GM12878 (cell line): Measurements from ENCODE around the gene NAMPT. TPM values are rescaled to one million over a fixed set of nuclear protein-coding genes. Genes with fewer than 3 reads are reported as not detected.

Experiments
- GATAD2B ChIP-seq: fragments of 450-650 bp; conservative IDR thresholded peaks from 2 replicates; pipeline ENCODE4 v1.6.1; 2017; ENCODE audit warnings: low read depth, mild to moderate bottlenecking, moderate library complexity
- IKZF1 ChIP-seq: fragments of 450-650 bp; conservative IDR thresholded peaks from 2 replicates; pipeline ENCODE4 v1.6.1; 2017; ENCODE audit warnings: antibody characterized with exemption, mild to moderate bottlenecking
- MTA2 ChIP-seq: fragments of 450-650 bp; IDR thresholded peaks from 2 replicates; pipeline ENCODE4 v1.6.1; 2016; ENCODE audit warnings: low read depth, mild to moderate bottlenecking, moderate library complexity
- POLR2AphosphoS2 ChIP-seq: IDR thresholded peaks from 2 replicates; pipeline ENCODE4 v1.6.1; 2011; ENCODE audit warnings: low read depth, mild to moderate bottlenecking, low read length, improper control_type of control experiment, moderate library complexity
- ZNF592 ChIP-seq: fragments of 450-650 bp; IDR thresholded peaks from 2 replicates; pipeline ENCODE4 v1.6.1; 2017; ENCODE audit warnings: mild to moderate bottlenecking, moderate library complexity
- polyA plus RNA-seq, 11 experiments: library from polyadenylated mRNA; depleted of rRNA in 4 of 11; unstranded in 6 of 11; stranded (reverse) in 5 of 11; fragments of >200 nt; fragmentation: Nextera tagmentation in 4 of 11; fragmentation: Illumina TruSeq in 1 of 11; extraction: Ambion mirVana in 4 of 11; extraction: Trizol in 1 of 11; gene quantifications; 1 replicate in 1 of 11; 2 replicates in 10 of 11; pipeline versions ENCODE4 v1.2.1 to v1.2.3, GENCODE V29; 2011 to 2016; ENCODE audit warnings: inconsistent platforms in 2 of 11, missing spikeins in 2 of 11, low read depth in 1 of 11
- total RNA-seq, 4 experiments: library from RNA; depleted of rRNA in 3 of 4; stranded (reverse); fragments of >200 nt in 3 of 4; fragmentation: Illumina TruSeq in 1 of 4; extraction: Trizol in 1 of 4; gene quantifications; 2 replicates each; pipeline versions ENCODE4 v1.2.1 to v1.2.3, GENCODE V29; 2013 to 2021
- TF ChIP-seq, protein P1 (sequence below): IDR thresholded peaks from 2 replicates; pipeline ENCODE4 v1.6.1; 2012; ENCODE audit warnings: improper control_type of control experiment, low read depth, low read length; ENCODE audit not compliant: insufficient replicate concordance
- TF ChIP-seq, protein P2 (sequence below): IDR thresholded peaks from 2 replicates; pipeline ENCODE4 v1.6.1; 2012; ENCODE audit warnings: low read depth, low read length, improper control_type of control experiment
- TF ChIP-seq, protein P3 (sequence below): fragments of 450-650 bp; IDR thresholded peaks from 2 replicates; pipeline ENCODE4 v1.6.1; 2014; ENCODE audit warnings: mild to moderate bottlenecking

NAMPT gene
- total and polyA plus RNA-seq, 10 of the 15 experiments (the other 5 are each of a cell fraction or from before 2014, with no cell fraction given), result 28.3 to 173 (median 75.0) TPM

DNA sequence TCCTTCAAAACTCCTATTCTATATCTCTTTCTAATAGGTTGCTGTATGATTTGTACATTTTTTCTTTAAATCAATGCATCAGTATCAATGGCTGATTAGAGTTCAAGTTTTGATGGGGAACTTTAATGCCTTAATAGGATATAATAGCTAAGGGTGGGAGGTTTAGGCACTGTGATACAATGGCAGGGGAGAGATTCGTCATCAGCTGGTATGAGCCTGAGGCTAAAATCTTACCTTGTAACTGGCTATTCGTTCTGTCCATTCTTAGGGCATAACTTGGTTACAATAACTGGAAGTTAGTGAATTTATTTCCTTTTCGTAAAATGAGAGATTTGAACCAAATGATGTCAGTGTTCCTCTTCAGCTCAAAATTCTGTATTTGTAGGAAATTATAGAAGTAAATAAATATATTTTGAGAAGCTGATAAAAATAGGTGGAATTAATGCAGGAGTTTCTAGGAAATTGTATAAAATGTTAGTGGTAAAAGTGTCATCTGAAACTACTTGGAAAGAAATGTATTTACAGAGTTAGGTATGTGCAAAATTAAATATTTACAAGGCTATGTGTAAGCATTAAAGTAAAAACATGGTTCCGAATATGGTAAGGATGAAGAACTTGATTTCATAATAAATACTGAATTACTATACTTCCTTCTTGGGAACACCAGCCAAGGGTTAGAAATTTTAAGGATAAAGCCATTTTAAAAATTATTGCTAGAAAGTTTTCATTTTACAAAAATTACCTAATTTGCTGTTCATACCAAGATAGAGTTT is 27.5 kb upstream of the NAMPT start (continued):
- TF ChIP-seq, protein P1, sequence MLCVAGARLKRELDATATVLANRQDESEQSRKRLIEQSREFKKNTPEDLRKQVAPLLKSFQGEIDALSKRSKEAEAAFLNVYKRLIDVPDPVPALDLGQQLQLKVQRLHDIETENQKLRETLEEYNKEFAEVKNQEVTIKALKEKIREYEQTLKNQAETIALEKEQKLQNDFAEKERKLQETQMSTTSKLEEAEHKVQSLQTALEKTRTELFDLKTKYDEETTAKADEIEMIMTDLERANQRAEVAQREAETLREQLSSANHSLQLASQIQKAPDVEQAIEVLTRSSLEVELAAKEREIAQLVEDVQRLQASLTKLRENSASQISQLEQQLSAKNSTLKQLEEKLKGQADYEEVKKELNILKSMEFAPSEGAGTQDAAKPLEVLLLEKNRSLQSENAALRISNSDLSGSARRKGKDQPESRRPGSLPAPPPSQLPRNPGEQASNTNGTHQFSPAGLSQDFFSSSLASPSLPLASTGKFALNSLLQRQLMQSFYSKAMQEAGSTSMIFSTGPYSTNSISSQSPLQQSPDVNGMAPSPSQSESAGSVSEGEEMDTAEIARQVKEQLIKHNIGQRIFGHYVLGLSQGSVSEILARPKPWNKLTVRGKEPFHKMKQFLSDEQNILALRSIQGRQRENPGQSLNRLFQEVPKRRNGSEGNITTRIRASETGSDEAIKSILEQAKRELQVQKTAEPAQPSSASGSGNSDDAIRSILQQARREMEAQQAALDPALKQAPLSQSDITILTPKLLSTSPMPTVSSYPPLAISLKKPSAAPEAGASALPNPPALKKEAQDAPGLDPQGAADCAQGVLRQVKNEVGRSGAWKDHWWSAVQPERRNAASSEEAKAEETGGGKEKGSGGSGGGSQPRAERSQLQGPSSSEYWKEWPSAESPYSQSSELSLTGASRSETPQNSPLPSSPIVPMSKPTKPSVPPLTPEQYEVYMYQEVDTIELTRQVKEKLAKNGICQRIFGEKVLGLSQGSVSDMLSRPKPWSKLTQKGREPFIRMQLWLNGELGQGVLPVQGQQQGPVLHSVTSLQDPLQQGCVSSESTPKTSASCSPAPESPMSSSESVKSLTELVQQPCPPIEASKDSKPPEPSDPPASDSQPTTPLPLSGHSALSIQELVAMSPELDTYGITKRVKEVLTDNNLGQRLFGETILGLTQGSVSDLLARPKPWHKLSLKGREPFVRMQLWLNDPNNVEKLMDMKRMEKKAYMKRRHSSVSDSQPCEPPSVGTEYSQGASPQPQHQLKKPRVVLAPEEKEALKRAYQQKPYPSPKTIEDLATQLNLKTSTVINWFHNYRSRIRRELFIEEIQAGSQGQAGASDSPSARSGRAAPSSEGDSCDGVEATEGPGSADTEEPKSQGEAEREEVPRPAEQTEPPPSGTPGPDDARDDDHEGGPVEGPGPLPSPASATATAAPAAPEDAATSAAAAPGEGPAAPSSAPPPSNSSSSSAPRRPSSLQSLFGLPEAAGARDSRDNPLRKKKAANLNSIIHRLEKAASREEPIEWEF, result no peak
- TF ChIP-seq ZNF592 (no peak), IKZF1 (no peak), GATAD2B (no peak), MTA2 (no peak), POLR2AphosphoS2 (no peak)
- TF ChIP-seq, protein P2, sequence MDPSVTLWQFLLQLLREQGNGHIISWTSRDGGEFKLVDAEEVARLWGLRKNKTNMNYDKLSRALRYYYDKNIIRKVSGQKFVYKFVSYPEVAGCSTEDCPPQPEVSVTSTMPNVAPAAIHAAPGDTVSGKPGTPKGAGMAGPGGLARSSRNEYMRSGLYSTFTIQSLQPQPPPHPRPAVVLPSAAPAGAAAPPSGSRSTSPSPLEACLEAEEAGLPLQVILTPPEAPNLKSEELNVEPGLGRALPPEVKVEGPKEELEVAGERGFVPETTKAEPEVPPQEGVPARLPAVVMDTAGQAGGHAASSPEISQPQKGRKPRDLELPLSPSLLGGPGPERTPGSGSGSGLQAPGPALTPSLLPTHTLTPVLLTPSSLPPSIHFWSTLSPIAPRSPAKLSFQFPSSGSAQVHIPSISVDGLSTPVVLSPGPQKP, result no peak
- TF ChIP-seq, protein P3, sequence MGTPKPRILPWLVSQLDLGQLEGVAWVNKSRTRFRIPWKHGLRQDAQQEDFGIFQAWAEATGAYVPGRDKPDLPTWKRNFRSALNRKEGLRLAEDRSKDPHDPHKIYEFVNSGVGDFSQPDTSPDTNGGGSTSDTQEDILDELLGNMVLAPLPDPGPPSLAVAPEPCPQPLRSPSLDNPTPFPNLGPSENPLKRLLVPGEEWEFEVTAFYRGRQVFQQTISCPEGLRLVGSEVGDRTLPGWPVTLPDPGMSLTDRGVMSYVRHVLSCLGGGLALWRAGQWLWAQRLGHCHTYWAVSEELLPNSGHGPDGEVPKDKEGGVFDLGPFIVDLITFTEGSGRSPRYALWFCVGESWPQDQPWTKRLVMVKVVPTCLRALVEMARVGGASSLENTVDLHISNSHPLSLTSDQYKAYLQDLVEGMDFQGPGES, result no peak
- TF ChIP-seq, all 136 proteins: peak for 0
